ENCODE data around the gene POU1F1.

GRCh38 chr3:87288446-87288845, 12.1 kb upstream of the POU1F1 start:
- TF ChIP-seq CTCF (IDR thresholded peaks at IDR 0.05) (no peak), POLR2AphosphoS5 (IDR thresholded peaks at IDR 0.05) (no peak)

Measured in prostate gland (tissue), 2 donors.